GM18526 (cell line): ENCODE data around the gene CD247.

Experiments used
- POLR2A ChIP-seq: IDR thresholded peaks from 3 replicates; pipeline ENCODE4 v1.6.1; 2011; ENCODE audit not compliant: insufficient read length; ENCODE audit errors: extremely low read depth

CD247 gene

GRCh38 chr1:167518331-167518700 lies at the start of gene CD247:
TSS of gene CD247 (minus strand) at chr1:167518529. CDS start at chr1:167518465, 64 bp downstream.
- no peak for TF ChIP-seq POLR2A

DNA sequence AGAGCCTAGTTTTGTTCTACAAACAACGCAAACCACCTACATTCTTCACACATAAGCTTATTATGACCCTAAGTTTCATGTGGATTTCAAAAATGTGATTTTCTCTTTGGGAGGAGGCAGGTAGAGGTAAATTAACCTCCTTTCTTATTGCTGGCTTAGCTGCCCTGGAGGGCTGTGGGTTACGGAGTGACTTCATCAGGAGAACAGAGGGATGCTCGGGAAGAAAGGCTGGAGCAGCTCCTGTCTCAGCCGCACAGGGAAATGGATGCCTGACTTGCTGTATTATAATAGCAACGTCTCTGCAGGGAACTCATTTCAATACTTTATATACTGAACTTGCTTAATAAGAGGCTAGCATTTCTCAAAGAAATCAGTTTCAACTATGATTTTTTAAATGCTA lies 49.3 kb upstream of the CD247 start:
- TF ChIP-seq POLR2A, result no peak

DNA sequence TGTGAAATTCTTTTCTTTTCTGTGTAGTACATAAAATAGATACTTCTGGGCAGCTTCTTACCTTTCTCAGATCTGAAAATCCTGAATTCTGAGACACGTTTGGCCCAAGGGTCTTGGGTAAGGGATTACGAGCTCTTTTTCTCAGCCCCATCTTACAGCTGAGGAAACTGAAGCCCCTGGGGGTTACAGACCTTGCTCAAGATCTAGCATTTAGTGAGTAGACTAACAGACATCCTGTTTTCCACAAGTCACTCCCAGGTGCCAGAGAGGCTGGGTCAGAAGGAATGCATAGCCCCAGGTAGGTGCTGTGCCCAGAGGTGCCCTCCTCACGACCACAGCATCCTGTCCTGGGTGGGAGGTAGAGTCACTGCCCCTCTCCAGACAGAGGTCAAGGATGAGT lies 48.4 kb upstream of the CD247 start:
- no peak for TF ChIP-seq POLR2A

DNA sequence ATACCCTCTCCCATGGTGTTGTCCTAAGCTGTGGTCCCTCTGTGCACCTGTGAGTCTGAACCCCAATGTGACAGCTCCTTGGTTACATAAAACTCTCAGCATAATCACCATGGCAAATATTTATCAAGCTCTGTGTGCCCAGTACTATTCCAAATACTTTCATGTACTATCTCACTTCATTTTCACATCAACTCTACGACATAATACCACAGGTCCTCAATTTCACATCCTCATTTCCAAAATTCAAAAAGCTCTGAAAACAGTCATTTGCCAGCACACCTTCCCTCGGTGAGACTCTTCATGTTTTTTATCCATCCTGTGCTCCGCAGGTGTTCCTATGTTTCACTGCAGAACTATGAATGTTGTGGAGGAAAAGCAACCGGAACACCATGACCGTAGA lies 47.6 kb upstream of the CD247 start:
- TF ChIP-seq POLR2A, result no peak

- no peak for TF ChIP-seq POLR2A
Measured at GRCh38 chr1:167564612-167565270, 46.4 kb upstream of the CD247 start.

DNA sequence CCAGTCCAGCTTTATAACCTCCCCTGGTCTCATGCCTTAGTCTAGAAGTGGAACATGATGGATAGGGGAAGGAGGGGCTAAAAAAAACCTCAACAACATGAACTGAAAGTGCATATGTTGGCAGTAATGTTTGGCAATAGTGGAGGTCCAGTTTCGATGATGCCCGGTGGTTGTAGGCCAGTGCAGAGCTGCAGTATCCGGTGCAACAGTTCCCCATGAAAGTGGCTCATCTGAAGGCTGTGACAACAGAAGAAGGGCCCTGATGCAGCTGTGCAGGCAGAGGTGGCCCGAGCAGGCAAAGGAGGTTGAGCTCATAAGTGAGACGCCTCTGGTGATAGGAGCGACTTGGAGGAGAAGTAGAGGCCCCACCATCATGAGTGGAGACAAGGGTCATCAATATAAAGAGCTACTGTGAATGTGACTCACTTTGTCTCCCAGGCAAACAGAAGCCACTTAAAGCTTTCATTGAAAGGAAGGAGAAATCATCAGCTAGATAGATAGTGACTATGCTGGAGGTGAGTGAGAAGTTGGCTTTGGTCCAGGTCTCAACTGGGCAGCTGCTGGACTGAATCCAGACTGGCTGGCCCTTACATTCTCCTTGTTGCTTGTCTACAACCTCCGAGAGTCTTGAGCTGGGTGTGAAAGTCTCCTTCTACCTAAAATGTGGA lies 45.4 kb upstream of the CD247 start:
- no peak for TF ChIP-seq POLR2A

- no peak for TF ChIP-seq POLR2A
Measured at GRCh38 chr1:167562702-167563101, 44.4 kb upstream of the CD247 start.

DNA sequence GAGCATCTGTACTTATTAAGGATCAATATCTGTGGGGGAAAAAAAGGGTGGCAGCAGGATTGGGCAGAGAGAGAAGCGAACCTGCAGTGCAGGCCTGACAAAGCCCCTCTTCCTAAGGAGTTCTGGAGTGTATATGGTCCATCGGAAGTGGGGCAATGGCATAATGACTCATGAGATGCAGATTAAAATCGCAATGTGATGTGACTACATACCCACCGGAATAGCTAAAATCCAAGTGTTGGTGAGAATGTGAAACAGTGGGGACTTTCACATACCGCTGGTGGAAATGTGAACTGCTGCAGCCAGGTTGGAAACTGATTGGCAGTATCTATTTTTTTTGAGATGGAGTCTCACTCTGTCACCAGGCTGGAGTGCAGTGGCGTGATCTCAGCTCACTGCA lies 43.4 kb upstream of the CD247 start:
- TF ChIP-seq POLR2A, result no peak

GRCh38 chr1:167555971-167556714 lies 37.8 kb upstream of the CD247 start:
- no peak for TF ChIP-seq POLR2A

- TF ChIP-seq POLR2A, result no peak
Measured at GRCh38 chr1:167554028-167554779, 35.9 kb upstream of the CD247 start.

DNA sequence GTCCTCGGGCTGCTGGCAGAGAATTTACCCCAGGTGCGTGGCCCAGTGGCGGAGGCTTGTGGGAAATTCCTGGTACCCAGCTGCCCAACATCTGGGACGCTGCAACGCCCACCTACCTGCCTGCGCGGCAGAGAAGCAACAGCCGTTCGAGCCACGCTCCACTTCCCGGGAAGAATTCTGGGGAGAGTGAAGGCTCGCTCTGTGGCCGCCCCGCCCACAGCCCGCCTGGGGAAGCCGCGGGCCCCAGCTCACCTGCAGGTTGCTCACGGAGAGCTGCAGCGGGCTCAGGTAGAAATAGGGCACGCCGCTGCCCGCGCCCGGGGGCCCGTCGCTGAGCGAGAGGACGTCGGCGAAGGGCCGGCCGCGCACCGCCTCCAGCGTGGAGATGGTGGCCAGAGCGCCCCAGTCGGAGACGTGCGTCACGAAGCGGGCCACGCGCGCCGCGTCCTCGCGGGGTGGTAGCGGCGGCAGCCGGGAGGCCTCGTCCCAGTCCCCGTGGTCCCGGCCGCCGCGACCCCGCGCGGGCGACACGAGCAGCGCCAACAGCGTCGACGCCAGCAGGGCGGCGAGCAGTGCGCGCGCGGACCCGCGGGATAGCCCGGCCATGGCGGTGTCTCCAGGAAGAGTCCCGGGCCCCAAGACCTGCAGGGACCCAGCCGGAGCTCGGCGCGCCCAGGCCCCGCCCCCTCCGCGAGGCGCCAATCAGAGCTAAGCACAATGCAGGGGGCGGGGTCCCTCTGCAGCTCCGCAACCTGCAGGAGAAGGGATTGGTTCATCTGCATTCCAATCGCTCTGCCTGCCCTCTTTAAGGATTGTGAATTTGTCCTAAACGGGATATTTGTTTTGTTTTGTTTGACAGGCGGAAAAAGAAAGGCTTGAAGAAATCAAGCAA lies 35.1 kb upstream of the CD247 start, which contains the start of gene CREG1:
CREG1 (minus strand) TSS at position 627 of the 892 bp plus-strand sequence.
- peak; percentile 79 for TF ChIP-seq POLR2A

DNA sequence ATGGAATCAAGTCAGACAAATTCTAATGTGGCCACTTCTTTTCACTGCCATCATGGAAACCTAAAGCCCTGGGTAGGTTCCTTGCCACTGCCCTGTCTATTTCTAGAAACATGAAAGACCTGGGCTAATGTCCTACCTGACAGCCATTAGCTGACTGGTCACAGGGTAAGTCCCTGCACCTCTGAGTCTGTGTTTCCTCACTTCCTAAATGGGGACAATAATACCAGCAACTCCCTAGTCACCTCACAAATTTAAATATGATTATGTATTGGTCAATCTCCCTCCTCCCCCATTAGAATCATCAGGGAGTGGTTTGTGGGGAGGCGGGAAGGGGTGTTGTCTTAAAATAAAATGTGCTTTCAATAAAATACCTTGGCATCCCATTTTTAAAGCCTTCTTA lies 33.0 kb upstream of the CD247 start:
- TF ChIP-seq POLR2A, result no peak

GRCh38 chr1:167548059-167548932 lies 30.0 kb upstream of the CD247 start:
- no peak for TF ChIP-seq POLR2A
